Left forelimb (tissue), 1 donor: Measurements from ENCODE around the gene ANGPTL3.
"Not testable (repeated sequence)": the region's sequence is repeated elsewhere in the genome, so short reads cannot be mapped to it uniquely, and the experiment has no call there.

Source experiments
- DNase-seq: peaks from one replicate; pipeline ENCODE4 v3.0.0-alpha.2; 2018; ENCODE audit warnings: low spot score

Gene ANGPTL3

DNA sequence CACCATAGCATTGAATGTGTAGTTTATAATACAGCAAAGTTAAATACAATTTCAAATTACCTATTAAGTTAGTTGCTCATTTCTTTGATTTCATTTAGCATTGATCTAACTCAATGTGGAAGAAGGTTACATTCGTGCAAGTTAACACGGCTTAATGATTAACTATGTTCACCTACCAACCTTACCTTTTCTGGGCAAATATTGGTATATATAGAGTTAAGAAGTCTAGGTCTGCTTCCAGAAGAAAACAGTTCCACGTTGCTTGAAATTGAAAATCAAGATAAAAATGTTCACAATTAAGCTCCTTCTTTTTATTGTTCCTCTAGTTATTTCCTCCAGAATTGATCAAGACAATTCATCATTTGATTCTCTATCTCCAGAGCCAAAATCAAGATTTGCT is at the start of gene ANGPTL3:
Gene ANGPTL3, plus strand, starts transcription at position 240 of the 400 bp plus-strand sequence. Its CDS starts 47 bp downstream, at position 287.
- DNase-seq, result no peak

DNA sequence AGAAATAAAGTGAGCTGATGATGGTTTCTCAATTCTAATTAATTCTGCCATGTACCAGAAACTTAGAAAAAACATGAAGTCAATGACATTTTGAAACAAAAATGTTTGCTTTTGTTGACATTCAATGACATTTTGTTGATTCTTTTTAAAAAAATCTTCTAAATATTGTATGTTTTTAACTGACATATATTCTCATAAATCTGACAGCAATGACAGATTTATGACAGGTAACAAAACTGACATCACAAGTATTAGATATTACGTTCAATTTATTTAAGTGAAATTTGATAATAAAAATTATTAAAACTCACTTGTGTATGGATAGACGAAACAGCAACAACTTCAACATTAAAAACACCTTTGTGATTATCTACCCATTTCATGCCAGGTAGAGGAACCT is 36.0 kb upstream of the ANGPTL3 start:
- no peak for DNase-seq

- not testable (repeated sequence) for DNase-seq
Observed at GRCh38 chr1:62567182-62567581, 30.1 kb upstream of the ANGPTL3 start.

DNA sequence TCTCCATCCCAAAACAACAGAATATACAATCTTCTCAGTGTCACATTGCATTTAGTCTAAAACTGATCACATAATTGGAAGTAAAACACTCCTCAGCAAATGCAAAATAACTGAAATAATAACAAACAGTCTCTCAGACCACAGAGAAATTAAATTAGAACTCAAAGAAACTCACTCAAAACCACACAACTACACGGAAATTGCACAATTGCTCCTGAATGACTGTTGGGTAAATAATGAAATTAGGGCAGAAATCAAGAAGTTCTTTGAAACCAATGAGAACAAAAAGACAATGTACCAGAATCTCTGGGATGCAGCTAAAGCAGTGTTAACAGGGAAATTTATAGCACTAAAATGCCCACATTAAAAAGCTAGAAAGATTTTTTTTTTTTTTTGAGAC is 29.4 kb upstream of the ANGPTL3 start:
- not testable (repeated sequence) for DNase-seq

GRCh38 chr1:62571517-62571916 is 25.8 kb upstream of the ANGPTL3 start:
- not testable (repeated sequence) for DNase-seq

- no peak for DNase-seq
Observed at GRCh38 chr1:62572476-62572875, 24.8 kb upstream of the ANGPTL3 start.

DNA sequence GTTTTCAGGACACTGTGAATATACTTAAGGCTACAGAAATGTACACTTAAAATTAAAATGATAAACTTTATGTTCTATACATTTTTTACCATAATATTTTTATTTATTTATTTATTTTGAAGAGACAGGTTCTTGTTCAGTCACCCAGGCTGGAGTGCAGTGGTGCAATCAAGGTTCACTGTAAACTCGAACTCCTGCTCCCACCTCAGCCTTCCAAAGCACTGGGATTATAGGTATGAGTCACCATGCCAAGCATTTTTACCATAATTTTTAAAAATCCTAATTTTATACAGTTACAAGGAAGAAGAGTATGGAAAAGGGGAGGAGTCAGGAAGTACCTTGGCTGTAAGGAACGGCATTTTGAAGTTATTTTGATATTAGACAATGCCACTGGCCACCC is 23.6 kb upstream of the ANGPTL3 start:
- DNase-seq, result no peak

GRCh38 chr1:62585469-62586155 is 11.7 kb upstream of the ANGPTL3 start:
- no peak for DNase-seq

DNA sequence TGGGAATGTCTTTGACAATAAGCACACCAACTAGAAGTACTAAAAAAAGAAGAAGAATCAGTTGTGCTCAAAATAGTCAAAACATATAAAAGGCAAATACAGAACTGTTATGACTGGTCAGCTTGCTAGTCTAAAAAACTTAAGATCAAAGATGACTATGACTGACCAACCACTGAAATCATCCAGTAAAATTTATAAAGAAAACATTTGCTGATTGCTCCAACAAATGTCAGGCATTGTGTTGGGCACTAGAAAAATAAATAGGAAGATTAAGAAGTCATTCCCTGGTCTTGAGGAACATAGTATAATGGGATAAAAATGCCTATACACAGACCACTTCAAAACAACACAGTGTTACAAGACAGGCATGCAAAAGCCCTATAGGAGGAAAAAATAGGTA is 9.3 kb upstream of the ANGPTL3 start:
- DNase-seq, result no peak

DNA sequence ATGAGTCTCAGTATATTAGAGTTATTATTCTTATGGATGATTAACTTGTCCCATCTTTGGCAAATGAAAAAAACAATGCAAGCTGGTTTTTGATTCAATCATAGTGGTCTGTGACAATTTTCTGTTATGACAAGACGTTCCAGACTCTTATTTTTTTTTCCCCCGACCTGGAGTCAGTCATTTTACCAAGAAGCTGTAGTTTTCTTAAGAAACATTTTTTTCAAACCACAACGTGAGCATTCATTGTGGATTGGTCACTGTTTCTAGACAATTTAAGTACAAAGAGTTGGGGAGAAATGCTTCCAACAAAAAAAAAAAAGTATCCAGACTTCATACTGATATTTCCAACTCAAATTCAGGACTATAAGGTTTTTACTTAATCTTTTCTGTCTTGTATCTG is 8.0 kb upstream of the ANGPTL3 start:
- DNase-seq, result no peak

GRCh38 chr1:62590255-62590969 is 6.9 kb upstream of the ANGPTL3 start:
- DNase-seq, result no peak

DNA sequence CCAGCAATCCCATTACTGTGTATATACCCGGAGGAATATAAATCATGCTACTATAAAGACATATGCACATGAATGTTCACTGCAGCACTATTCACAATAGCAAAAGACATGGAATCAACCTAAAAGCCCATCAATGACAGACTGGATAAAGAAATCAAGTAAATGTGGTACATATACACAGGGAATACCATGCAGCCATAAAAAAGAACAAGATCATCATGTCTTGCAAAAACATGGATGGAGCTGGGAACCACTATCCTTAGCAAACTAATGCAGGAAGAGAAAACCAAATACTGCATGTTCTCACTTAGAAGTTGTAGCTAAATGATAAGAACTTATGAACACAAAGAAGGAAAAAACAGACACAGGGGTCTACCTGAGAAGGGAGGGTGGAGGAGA is 6.4 kb upstream of the ANGPTL3 start:
- DNase-seq, result no peak

GRCh38 chr1:62593825-62594394 is 3.4 kb upstream of the ANGPTL3 start:
- no peak for DNase-seq

DNA sequence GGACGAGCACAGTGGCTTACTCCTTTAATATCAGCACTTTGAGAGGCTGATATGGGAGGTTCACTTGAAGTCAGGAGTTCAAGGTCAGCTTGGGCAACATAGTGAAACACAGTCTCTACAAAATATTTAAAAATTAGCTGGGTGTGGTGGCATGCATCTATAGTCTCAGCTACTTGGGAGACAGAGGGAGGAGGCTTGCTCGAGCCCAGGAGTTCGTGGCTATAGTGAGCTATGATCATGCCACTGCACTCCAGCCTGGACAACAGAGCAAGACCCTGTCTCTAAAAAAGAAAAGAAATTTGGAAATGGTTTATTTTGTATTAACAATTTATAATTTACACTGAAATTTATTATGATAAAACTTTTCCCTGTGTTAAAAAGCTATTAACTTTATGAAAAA is 1.7 kb upstream of the ANGPTL3 start:
- DNase-seq, result no peak

DNA sequence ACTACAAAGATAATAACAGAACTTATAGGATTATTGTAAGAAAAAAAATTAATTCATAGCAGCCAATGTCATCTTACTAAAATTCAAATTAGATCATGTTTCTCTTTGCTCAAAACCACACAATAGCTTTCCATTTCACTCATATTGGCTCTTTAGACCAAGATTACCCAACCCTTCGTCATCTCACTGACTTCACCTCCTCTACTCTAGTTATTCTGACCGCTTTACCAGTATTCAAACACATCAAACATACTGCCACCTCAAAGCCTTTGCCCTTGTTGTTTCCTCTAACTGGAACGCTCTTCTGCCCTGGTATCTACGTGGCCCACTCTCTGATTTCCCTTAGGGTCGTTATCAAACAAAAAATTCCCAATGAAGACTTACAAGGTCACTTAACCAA is 1.7 kb downstream of the ANGPTL3 start:
- no peak for DNase-seq

- no peak for DNase-seq
Observed at GRCh38 chr1:62601457-62601856, 4.1 kb downstream of the ANGPTL3 start.

DNA sequence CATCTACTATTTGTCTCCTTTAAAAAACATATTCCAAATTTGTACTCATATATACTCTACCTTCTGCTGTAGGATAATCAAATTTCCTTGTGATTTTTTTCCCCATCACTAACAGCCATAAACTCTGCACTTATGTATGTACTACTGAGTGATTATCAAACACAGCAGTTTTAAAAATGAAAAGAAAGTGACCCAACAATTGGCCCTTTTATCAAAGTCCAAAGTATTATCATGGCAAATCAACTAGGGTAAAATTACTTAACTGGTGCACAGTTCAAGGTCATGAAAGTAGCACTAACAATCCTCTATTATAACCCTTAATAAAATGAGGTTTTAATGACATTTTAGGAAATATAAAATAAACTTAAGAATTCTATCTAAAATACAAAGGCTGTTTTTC is 11.6 kb downstream of the ANGPTL3 start:
- no peak for DNase-seq

- DNase-seq, result not testable (repeated sequence)
Observed at GRCh38 chr1:62610588-62610987, 13.3 kb downstream of the ANGPTL3 start.

DNA sequence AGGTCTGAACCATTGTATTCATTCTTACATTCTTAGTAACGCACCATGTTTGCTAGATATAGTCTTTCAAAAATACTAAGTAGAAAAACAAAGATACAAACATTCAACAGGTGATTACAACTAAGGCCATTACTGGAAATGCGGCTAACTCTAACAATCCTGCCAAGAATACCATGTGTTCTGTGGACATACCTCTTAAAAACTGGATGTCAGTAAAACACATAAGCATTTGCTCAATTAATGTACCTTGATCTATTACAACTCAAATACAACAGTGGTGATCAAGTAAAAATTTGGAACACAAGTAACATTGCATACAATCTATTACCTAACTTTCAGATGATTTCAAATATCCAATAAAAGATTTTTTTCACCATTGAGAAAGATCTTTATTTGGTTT is 15.4 kb downstream of the ANGPTL3 start:
- DNase-seq, result no peak

DNA sequence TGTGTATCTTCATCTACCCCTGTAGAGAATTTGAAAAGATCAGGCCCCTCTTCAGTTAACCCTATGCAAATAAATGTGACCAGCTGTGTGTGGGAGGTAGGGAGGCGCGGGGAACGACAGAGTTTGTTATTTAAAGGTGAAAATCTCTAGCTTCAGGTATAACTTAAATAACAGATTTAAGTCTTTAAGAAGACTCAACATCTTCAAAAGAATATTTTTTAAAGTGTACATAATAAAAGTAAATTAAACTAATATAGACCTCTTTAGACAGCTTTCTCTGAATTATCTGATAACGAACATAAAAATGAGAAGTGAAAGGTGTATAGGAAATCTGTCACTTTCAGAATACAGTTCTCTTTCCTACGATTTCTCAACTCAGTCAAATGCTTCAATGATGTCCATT is 16.0 kb downstream of the ANGPTL3 start:
- DNase-seq, result no peak

GRCh38 chr1:62613890-62614289 is 16.6 kb downstream of the ANGPTL3 start:
- no peak for DNase-seq

DNA sequence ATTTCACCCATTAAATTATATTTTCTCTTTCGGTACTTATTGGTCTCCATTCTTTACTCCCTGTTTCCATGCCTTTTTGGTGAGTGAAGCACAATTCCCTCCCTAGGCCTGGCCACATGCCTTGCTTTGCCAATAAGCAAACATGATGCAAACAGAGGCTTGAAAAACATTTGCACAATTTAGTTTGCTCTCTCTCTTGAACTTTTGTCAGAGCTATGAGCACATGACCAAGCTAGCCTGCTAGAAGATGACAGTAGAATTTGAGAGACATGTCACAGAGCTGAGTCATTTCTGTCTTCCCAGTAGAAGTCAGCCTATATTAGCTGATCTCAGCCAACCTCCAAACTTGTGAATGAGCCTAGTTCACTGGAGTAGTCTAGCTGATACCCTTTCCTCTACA is 24.6 kb downstream of the ANGPTL3 start:
- DNase-seq, result no peak

DNA sequence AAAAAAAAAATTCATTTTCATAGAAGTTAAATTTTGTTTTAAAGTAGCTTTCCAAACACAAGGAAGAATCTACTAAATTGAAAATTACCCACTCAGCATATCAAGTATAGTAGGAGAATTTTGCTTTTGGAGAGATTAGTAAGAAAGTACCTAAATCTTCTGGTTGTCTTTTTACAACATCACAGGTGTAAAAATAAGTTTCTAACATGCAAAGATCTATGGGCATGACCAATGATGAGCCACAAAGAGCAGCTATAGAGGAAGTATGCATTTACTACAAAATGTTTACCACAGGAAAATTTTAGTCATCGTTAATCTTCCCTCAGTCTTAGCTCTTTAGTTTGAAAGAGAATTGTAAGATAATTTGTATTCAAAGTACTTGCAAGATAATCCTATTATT is 28.1 kb downstream of the ANGPTL3 start:
- DNase-seq, result no peak
